K562 (cell line): ENCODE data around the gene ACSF3. TPM values are rescaled to one million over a fixed set of nuclear protein-coding genes. Genes with fewer than 3 reads are reported as not detected.

Source experiments
- KLF10 ChIP-seq: fragments of 250-450 bp; sonication (Bioruptor Pico); IDR thresholded peaks from 2 replicates; pipeline ENCODE4 v1.6.1; 2021; ENCODE audit warnings: matching md5 sums
- MCM5 ChIP-seq: fragments of 450-650 bp; IDR thresholded peaks from 2 replicates; pipeline ENCODE4 v1.6.1; 2016; ENCODE audit warnings: low read depth
- SRSF7 ChIP-seq: fragments of 200-400 bp; formaldehyde crosslinking; optimal IDR thresholded peaks from 2 replicates; pipeline ENCODE3; 2017; ENCODE audit warnings: mild to moderate bottlenecking, low read depth, low read length
- polyA plus RNA-seq, 8 experiments: library from polyadenylated mRNA; depleted of rRNA in 4 of 8; stranded (reverse) in 5 of 8; unstranded in 3 of 8; fragments of >200 nt; fragmentation: Nextera tagmentation in 2 of 8; fragmentation: Illumina TruSeq in 1 of 8; extraction: Ambion mirVana in 2 of 8; extraction: Trizol in 1 of 8; gene quantifications; 2 replicates each; pipeline versions ENCODE4 v1.2.1 to v1.2.3, GENCODE V29; 2011 to 2014; ENCODE audit warnings: inconsistent platforms in 1 of 8, missing spikeins in 1 of 8
- total RNA-seq, 7 experiments: library from RNA; depleted of rRNA in 6 of 7; stranded (reverse); fragments of >200 nt in 6 of 7; fragmentation: Illumina TruSeq in 2 of 7; extraction: Trizol in 2 of 7; gene quantifications; 2 replicates each; pipeline versions ENCODE4 v1.2.1 to v1.2.3, GENCODE V29; 2011 to 2021; ENCODE audit warnings: low replicate concordance in 1 of 7
- TF ChIP-seq, protein P1 (sequence below): fragments of 200-600 bp; sonication (generic); IDR thresholded peaks from one replicate; pipeline ENCODE4 v1.6.1; 2012; ENCODE audit warnings: mild to moderate bottlenecking, low read depth, low read length, inconsistent platforms
- TF ChIP-seq, protein P2 (sequence below): sonication (generic); formaldehyde crosslinking; IDR thresholded peaks from 2 replicates; pipeline ENCODE4 v1.8.1; 2023; ENCODE audit warnings: mild to moderate bottlenecking, missing genetic modification reagents

ACSF3 gene
- total and polyA plus RNA-seq, 9 of the 15 experiments (the other 6 are each of a cell fraction or from before 2014, with no cell fraction given): 0.77 to 32.8 (median 14.7) TPM

DNA sequence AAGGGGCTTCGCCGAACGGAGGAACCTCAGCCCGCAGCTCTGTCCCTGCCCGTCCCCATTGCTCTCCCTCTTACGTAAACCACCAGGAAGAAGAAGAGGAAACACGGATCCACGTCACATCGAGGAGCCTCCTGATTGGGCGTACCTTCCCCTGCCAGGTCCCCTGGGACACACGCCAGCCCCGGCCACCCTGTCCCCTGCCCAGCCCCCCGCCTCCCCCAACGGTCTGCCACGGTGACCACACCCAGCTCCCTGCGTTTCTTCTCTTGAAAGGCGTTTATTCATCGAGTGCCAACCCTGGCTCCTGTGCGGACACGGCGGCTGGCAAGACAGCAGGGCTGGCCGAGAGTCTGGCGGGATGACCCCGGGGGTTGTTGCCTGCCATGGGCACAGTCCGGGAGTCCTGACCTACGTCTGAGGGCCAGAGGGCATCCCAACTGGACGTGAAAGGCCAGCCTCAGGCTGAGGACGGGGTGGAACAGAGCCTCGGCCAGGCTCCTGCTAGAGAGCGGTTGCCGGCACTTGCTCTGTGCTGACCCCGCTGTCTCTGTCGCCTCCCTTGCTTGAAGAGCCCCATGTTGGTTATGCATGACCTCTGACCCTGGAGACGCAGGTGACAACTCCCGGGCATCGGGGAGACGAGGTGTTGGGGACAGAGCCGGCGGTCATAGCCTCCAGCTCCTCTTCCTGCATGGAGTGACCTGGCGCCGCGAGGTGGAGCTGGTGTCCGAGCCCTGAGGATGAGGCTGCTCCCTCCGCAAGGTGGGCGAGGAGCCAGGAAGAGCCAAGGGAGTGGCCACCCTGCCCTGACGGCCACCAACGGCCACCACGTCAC is 40.5 kb upstream of the ACSF3 start (continued):
- TF ChIP-seq, protein P1, sequence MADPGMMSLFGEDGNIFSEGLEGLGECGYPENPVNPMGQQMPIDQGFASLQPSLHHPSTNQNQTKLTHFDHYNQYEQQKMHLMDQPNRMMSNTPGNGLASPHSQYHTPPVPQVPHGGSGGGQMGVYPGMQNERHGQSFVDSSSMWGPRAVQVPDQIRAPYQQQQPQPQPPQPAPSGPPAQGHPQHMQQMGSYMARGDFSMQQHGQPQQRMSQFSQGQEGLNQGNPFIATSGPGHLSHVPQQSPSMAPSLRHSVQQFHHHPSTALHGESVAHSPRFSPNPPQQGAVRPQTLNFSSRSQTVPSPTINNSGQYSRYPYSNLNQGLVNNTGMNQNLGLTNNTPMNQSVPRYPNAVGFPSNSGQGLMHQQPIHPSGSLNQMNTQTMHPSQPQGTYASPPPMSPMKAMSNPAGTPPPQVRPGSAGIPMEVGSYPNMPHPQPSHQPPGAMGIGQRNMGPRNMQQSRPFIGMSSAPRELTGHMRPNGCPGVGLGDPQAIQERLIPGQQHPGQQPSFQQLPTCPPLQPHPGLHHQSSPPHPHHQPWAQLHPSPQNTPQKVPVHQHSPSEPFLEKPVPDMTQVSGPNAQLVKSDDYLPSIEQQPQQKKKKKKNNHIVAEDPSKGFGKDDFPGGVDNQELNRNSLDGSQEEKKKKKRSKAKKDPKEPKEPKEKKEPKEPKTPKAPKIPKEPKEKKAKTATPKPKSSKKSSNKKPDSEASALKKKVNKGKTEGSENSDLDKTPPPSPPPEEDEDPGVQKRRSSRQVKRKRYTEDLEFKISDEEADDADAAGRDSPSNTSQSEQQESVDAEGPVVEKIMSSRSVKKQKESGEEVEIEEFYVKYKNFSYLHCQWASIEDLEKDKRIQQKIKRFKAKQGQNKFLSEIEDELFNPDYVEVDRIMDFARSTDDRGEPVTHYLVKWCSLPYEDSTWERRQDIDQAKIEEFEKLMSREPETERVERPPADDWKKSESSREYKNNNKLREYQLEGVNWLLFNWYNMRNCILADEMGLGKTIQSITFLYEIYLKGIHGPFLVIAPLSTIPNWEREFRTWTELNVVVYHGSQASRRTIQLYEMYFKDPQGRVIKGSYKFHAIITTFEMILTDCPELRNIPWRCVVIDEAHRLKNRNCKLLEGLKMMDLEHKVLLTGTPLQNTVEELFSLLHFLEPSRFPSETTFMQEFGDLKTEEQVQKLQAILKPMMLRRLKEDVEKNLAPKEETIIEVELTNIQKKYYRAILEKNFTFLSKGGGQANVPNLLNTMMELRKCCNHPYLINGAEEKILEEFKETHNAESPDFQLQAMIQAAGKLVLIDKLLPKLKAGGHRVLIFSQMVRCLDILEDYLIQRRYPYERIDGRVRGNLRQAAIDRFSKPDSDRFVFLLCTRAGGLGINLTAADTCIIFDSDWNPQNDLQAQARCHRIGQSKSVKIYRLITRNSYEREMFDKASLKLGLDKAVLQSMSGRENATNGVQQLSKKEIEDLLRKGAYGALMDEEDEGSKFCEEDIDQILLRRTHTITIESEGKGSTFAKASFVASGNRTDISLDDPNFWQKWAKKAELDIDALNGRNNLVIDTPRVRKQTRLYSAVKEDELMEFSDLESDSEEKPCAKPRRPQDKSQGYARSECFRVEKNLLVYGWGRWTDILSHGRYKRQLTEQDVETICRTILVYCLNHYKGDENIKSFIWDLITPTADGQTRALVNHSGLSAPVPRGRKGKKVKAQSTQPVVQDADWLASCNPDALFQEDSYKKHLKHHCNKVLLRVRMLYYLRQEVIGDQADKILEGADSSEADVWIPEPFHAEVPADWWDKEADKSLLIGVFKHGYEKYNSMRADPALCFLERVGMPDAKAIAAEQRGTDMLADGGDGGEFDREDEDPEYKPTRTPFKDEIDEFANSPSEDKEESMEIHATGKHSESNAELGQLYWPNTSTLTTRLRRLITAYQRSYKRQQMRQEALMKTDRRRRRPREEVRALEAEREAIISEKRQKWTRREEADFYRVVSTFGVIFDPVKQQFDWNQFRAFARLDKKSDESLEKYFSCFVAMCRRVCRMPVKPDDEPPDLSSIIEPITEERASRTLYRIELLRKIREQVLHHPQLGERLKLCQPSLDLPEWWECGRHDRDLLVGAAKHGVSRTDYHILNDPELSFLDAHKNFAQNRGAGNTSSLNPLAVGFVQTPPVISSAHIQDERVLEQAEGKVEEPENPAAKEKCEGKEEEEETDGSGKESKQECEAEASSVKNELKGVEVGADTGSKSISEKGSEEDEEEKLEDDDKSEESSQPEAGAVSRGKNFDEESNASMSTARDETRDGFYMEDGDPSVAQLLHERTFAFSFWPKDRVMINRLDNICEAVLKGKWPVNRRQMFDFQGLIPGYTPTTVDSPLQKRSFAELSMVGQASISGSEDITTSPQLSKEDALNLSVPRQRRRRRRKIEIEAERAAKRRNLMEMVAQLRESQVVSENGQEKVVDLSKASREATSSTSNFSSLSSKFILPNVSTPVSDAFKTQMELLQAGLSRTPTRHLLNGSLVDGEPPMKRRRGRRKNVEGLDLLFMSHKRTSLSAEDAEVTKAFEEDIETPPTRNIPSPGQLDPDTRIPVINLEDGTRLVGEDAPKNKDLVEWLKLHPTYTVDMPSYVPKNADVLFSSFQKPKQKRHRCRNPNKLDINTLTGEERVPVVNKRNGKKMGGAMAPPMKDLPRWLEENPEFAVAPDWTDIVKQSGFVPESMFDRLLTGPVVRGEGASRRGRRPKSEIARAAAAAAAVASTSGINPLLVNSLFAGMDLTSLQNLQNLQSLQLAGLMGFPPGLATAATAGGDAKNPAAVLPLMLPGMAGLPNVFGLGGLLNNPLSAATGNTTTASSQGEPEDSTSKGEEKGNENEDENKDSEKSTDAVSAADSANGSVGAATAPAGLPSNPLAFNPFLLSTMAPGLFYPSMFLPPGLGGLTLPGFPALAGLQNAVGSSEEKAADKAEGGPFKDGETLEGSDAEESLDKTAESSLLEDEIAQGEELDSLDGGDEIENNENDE: no peak
- TF ChIP-seq, protein P2, sequence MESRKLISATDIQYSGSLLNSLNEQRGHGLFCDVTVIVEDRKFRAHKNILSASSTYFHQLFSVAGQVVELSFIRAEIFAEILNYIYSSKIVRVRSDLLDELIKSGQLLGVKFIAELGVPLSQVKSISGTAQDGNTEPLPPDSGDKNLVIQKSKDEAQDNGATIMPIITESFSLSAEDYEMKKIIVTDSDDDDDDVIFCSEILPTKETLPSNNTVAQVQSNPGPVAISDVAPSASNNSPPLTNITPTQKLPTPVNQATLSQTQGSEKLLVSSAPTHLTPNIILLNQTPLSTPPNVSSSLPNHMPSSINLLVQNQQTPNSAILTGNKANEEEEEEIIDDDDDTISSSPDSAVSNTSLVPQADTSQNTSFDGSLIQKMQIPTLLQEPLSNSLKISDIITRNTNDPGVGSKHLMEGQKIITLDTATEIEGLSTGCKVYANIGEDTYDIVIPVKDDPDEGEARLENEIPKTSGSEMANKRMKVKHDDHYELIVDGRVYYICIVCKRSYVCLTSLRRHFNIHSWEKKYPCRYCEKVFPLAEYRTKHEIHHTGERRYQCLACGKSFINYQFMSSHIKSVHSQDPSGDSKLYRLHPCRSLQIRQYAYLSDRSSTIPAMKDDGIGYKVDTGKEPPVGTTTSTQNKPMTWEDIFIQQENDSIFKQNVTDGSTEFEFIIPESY (CRISPR knock-in tag): peak; percentile 47; the same call in 1 of the 2 replicates
- TF ChIP-seq KLF10 (CRISPR knock-in tag) (no peak), SRSF7 (no peak), MCM5 (no peak)
